ENCODE measurements around the gene P3H2. TPM values are rescaled to one million over a fixed set of nuclear protein-coding genes. Genes with fewer than 3 reads are reported as not detected.
"Not testable (repeated sequence)": the region's sequence is repeated elsewhere in the genome, so short reads cannot be mapped to it uniquely, and the experiment has no call there.

Gene P3H2
- total RNA-seq, 1 donor from 2014 or later: not detected

DNA sequence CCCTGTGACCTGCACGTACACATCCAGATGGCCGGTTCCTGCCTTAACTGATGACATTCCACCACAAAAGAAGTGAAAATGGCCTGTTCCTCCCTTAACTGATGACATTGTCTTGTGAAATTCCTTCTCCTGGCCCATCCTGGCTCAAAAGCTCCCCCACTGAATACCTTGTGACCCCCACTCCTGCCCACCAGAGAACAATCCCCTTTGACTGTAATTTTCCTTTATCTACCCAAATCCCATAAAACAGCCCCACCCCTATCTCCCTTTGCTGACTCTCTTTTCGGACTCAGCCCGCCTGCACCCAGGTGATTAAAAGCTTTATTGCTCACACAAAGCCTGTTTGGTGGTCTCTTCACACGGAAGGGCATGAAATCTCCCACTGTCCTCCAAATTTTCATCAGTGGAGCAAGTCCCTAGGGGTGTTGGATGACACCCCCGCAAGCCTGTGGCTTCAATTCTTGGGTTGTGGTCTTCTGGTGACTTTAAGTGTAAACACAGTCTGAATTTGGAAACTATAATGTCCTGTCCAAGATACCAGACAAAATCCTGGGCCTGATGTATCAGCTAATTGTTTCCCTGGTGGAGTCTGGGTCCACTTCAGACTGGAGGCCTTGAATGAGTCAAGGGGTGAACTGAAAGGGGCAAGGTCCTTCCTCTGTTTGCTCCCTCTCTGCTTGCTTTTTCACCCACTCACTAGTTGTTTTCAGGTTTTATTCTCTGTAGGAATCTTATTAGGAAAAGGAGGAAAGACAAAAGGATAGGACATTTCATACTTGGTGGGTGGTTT lies 29.3 kb upstream of the P3H2 start:
- H3K36me3 Mint-ChIP-seq (ENCODE audit: low read depth); H3K4me1 Mint-ChIP-seq (ENCODE audit: low read depth); H3K27ac Mint-ChIP-seq: not testable (repeated sequence)

DNA sequence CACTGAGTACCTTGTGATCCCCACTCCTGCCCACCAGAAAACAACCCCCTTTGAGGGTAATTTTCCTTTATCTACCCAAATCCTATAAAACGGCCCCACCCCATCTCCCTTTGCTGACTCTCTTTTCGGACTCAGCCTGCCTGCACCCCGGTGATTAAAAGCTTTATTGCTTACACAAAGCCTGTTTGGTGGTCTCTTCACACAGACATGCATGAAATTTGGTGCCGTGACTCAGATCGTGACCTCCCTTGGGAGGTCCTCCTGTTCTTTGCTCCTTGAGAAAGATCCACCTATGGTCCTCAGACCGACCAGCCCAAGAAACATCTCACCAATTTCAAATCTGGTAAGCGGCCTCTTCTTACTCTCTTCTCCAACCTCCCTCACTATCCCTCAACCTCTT lies 24.1 kb upstream of the P3H2 start:
- H3K9me3 Mint-ChIP-seq; H3K27ac Mint-ChIP-seq; H3K27me3 Mint-ChIP-seq (ENCODE audit: insufficient read depth); DNase-seq (ENCODE audit: low spot score); H3K4me1 Mint-ChIP-seq (ENCODE audit: low read depth); intact Hi-C loops (cut with micrococcal nuclease); H3K4me3 Mint-ChIP-seq; H3K36me3 Mint-ChIP-seq (ENCODE audit: low read depth): not testable (repeated sequence)

More for the DNA sequence above, 29.3 kb upstream of the P3H2 start:
- H3K9me3 Mint-ChIP-seq; H3K27me3 Mint-ChIP-seq (ENCODE audit: insufficient read depth); H3K4me3 Mint-ChIP-seq; intact Hi-C loops (cut with micrococcal nuclease); DNase-seq (ENCODE audit: low spot score): not testable (repeated sequence)

DNA sequence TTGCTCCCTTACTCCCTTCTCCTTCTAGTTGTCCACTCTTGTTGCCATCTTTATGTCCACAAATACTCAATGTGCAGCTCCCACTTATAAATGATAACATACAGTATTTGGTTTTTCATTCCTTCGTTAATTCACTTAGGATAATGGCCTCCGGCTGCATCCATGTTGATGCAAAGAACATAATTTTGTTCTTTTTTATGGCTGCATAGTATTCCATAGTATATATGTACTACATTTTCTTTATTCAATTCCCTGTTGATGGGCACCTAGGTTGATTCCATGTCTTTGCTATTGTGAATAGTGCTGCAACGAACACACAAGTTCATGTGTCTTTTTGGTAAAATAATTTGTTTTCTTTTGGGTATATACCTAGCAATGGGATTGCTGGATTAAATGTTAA lies 21.3 kb upstream of the P3H2 start:
- H3K4me1 Mint-ChIP-seq (ENCODE audit: low read depth): no peaks in the 10 kb centered on the region
- no peaks in the 10 kb centered on the region for H3K27me3 Mint-ChIP-seq (ENCODE audit: insufficient read depth)
- H3K4me3 Mint-ChIP-seq: no peak overlapping the region
- no peak overlapping the region for H3K27ac Mint-ChIP-seq
- H3K9me3 Mint-ChIP-seq: no peaks in the 10 kb centered on the region
- no peak for DNase-seq (ENCODE audit: low spot score)
- intact Hi-C loops (cut with micrococcal nuclease): no loop called here
- no peaks in the 10 kb centered on the region for H3K36me3 Mint-ChIP-seq (ENCODE audit: low read depth)

DNA sequence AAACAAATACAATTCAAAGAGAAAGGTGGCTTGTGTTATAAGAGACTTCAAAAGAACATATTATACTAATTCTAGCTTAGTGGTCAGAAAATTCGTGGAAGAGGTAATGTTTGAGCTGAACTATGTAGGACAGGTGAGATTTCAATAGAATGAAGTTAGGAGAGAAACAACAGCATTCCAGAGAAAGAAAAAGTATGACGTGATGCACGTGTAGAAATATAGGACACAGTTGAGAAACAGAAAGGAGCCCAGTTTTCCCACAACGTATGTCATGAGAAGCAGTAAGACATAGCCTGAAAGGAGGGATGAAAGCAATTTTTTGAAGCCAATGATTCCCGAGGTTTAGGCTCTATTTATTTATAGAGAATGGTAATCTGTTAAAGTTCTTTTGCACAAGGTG lies 18.7 kb upstream of the P3H2 start:
- H3K27ac Mint-ChIP-seq: no peak overlapping the region
- H3K9me3 Mint-ChIP-seq: no peaks in the 10 kb centered on the region
- no peak overlapping the region for H3K4me3 Mint-ChIP-seq
- no peak for DNase-seq (ENCODE audit: low spot score)
- H3K4me1 Mint-ChIP-seq (ENCODE audit: low read depth): no peaks in the 10 kb centered on the region
- intact Hi-C loops (cut with micrococcal nuclease): loop anchor here (10.0 kb wide), 1 partner anchor 185 kb away; the partner anchor contains the start of gene CLDN1
- H3K27me3 Mint-ChIP-seq (ENCODE audit: insufficient read depth): no peaks in the 10 kb centered on the region
- no peaks in the 10 kb centered on the region for H3K36me3 Mint-ChIP-seq (ENCODE audit: low read depth)

DNA sequence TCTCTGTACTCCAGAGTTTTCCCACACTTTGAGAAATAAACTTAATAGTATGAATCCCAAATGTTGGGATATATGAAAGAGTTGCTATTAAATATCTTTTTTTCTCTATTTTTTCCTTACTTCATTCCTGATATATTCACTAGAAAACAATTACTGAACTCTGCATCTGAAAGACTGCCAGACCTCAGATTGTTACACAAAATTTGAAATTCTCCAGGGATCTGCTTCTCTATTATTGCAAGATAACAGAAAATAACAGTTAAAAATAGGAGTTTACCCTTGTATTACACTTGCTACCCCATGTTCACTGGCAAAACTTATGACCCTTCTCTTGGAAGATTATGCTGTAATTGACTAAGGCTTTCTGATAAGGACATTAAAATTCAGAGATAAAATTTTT lies 11.7 kb upstream of the P3H2 start:
- Mint-ChIP-seq H3K27me3 (ENCODE audit: insufficient read depth) (peaks cover 14% of the 10 kb centered on the region), H3K27ac (no peak overlapping the region), H3K9me3 (no peaks in the 10 kb centered on the region), H3K4me3 (no peak overlapping the region), H3K36me3 (ENCODE audit: low read depth) (no peaks in the 10 kb centered on the region), H3K4me1 (ENCODE audit: low read depth) (no peaks in the 10 kb centered on the region)
- intact Hi-C loops (cut with micrococcal nuclease): loop anchor here (10.0 kb wide), 1 partner anchor 192 kb away; the partner anchor contains the start of gene CLDN1
- DNase-seq (ENCODE audit: low spot score): no peak

DNA sequence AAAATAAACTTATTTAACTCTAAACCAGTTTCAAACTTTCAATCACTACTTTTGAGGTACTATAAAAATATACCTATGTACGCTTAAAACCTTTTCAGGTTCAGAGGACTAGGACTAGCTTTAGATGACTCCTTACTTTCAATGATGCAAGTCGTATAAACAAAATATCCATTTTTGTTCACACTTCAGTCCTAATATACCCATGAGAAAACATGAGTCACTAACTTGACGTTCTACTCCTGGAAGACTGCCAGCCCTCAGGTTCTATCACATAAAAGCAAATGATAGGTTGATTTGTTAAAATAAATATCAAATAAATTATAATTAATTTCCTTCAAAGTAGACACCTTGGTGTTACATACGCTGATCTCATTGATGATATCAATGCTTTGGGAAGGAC lies 10.6 kb upstream of the P3H2 start:
- H3K36me3 Mint-ChIP-seq (ENCODE audit: low read depth): no peaks in the 10 kb centered on the region
- H3K9me3 Mint-ChIP-seq: no peaks in the 10 kb centered on the region
- no peak overlapping the region for H3K27ac Mint-ChIP-seq
- H3K4me1 Mint-ChIP-seq (ENCODE audit: low read depth): no peaks in the 10 kb centered on the region
- H3K4me3 Mint-ChIP-seq: no peak overlapping the region
- H3K27me3 Mint-ChIP-seq (ENCODE audit: insufficient read depth): peaks cover 14% of the 10 kb centered on the region
- no peak for DNase-seq (ENCODE audit: low spot score)
- intact Hi-C loops (cut with micrococcal nuclease): loop anchor here (10.0 kb wide), 1 partner anchor 193 kb away; the partner anchor contains the start of gene CLDN1

DNA sequence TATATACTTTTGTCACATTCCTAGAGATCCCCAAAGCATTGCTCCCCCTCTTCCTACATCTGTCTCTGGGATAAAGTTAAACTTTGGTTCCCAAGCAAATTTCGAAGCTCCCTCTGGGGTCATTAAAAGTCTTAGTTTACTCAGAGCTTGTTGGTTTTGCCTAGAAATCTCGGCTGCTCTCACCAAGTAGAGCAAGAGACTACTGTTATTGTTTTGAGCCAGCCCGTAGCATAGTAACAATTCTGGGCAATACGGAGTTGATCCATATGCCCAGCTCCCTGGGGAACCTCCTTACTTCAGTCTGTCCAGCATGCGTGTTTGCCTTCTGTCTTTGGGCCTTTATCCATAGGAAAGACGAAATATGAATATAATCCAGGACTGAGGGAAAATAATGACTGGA lies 10.0 kb upstream of the P3H2 start:
- no peaks in the 10 kb centered on the region for H3K9me3 Mint-ChIP-seq

DNA sequence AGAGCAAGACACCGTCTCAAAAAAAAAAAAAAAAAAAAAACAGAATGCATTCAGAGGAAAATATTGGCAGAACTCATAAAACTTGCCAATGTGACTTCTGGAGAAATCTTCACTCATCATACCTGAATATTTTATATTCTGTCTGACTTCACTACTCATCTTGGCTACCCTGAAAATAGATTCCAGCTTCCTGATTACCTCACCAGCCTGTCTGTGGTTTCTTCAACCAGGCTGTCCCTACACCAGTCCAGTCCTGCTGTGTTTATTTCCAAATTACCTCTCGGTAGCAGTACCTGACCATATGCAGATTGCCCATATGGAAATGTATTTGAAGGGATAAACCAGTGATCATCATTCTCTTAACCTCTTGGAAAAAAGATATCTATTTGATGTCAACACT lies 9.3 kb upstream of the P3H2 start:
- intact Hi-C loops (cut with micrococcal nuclease): loop anchor here (10.0 kb wide), 1 partner anchor 195 kb away; the partner anchor contains the start of gene CLDN1
- peaks cover 14% of the 10 kb centered on the region for H3K27me3 Mint-ChIP-seq (ENCODE audit: insufficient read depth)
- H3K4me3 Mint-ChIP-seq: no peak overlapping the region
- no peaks in the 10 kb centered on the region for H3K9me3 Mint-ChIP-seq
- H3K36me3 Mint-ChIP-seq (ENCODE audit: low read depth): no peaks in the 10 kb centered on the region
- no peak for DNase-seq (ENCODE audit: low spot score)
- H3K27ac Mint-ChIP-seq: no peak overlapping the region
- H3K4me1 Mint-ChIP-seq (ENCODE audit: low read depth): no peaks in the 10 kb centered on the region

More for the DNA sequence above, 10.0 kb upstream of the P3H2 start:
- H3K4me1 Mint-ChIP-seq (ENCODE audit: low read depth): no peaks in the 10 kb centered on the region
- intact Hi-C loops (cut with micrococcal nuclease): loop anchor here (10.0 kb wide), 1 partner anchor 194 kb away; the partner anchor contains the start of gene CLDN1
- H3K4me3 Mint-ChIP-seq: no peak overlapping the region
- H3K27me3 Mint-ChIP-seq (ENCODE audit: insufficient read depth): peaks cover 14% of the 10 kb centered on the region
- DNase-seq (ENCODE audit: low spot score): no peak
- H3K27ac Mint-ChIP-seq: no peak overlapping the region
- H3K36me3 Mint-ChIP-seq (ENCODE audit: low read depth): no peaks in the 10 kb centered on the region

DNA sequence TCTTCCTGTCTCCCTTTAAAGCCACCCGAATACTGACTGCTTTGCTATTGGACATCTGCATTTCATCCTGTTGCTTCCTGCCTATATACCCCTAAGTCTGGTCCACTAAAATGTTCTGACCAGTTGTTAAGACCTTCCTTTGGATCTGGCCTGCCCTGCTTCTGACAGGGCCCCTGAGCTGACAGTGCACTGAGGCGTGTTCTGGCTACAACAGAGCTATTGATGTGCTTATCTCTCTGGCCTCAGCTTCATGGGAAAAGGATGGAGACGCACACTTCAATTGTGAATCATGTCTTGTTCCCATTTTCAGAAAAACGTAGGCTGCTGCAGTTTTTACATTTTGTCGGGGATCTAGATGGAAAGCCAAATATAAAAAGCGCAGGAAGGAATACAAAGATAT lies 7.1 kb upstream of the P3H2 start:
- intact Hi-C loops (cut with micrococcal nuclease): no loop called here
- H3K4me3 Mint-ChIP-seq: no peak overlapping the region
- no peaks in the 10 kb centered on the region for H3K9me3 Mint-ChIP-seq

DNA sequence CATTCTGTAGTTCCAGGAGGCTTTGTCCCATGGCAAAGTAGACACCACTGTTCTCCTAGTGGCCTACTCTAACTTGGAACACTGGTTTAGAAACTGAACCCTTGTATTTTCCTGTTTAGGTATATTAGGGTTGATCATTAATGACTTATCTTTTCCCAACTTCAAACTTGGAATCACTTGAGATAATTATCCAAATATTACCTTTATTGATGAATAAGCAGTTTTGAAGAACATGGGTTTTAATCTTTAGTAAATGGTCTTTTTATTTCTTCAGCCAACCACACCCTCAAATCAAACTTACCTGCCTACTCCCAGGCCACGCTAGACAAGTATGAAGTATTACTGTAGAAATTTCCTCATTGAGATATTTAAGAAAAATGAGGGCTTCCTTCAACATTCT lies 6.5 kb upstream of the P3H2 start:
- Mint-ChIP-seq H3K36me3 (ENCODE audit: low read depth) (no peaks in the 10 kb centered on the region), H3K27me3 (ENCODE audit: insufficient read depth) (peaks cover 13% of the 10 kb centered on the region), H3K27ac (no peak overlapping the region), H3K9me3 (no peaks in the 10 kb centered on the region), H3K4me1 (ENCODE audit: low read depth) (no peaks in the 10 kb centered on the region), H3K4me3 (no peak overlapping the region)
- DNase-seq (ENCODE audit: low spot score): no peak
- intact Hi-C loops (cut with micrococcal nuclease): no loop called here

More for the DNA sequence above, 7.1 kb upstream of the P3H2 start:
- no peaks in the 10 kb centered on the region for H3K36me3 Mint-ChIP-seq (ENCODE audit: low read depth)
- no peaks in the 10 kb centered on the region for H3K4me1 Mint-ChIP-seq (ENCODE audit: low read depth)
- H3K27ac Mint-ChIP-seq: no peak overlapping the region
- no peak for DNase-seq (ENCODE audit: low spot score)
- peaks cover 14% of the 10 kb centered on the region for H3K27me3 Mint-ChIP-seq (ENCODE audit: insufficient read depth)

DNA sequence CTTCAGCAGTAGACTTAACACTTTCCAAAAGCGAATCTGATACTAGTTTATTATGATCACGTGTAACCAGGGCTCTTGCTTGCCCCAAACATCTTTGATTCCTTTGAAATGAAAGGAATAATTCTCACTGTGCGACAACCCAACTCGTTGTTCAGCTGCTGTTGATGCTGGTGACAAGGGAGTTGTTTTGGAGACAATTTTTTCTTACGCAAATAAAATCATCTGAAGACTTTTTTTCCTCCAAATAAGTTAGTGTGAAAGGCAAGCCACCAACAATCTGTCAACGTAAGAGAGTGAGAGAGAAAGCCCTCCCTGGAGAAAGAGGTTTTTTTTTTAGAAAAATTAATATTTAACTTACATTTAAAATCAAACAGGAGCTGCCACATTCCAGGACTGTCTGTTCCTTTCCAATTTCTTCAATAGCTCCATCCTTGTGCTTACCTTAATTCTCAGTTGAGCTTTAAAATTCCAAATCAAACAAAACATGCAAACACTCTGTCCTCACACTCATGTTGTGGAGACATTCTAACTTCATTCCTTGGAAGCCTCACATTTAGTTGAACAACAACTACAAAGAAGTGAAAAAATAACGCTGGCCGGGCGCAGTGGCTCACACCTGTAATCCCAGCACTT lies 4.9 kb upstream of the P3H2 start:
- no peak for DNase-seq (ENCODE audit: low spot score)
- Mint-ChIP-seq H3K36me3 (ENCODE audit: low read depth) (no peaks in the 10 kb centered on the region), H3K4me3 (no peak overlapping the region), H3K9me3 (no peaks in the 10 kb centered on the region), H3K27me3 (ENCODE audit: insufficient read depth) (peaks cover 16% of the 10 kb centered on the region), H3K4me1 (ENCODE audit: low read depth) (no peaks in the 10 kb centered on the region), H3K27ac (no peak overlapping the region)
- intact Hi-C loops (cut with micrococcal nuclease): no loop called here

DNA sequence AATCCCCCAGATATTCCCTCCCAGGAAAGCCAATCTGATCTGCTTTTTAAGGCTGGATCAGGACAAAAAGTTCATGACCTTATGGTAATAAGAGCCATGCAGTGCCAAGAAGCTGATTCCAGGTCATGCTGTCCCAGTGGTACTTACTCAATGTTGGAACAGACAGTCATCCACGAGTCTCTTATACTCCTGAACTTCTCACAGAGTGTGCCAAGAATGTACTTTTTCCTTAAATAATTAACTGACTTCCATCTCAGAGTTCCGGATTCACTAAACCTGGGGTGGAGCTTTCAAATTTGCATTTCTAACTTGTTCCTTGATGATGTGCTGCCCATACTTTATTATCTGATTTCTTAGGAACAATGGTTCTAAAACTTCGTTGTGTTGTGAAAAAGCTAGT lies 3.4 kb upstream of the P3H2 start:
- Mint-ChIP-seq H3K4me1 (ENCODE audit: low read depth) (peaks cover 5% of the 10 kb centered on the region), H3K36me3 (ENCODE audit: low read depth) (no peaks in the 10 kb centered on the region), H3K27me3 (ENCODE audit: insufficient read depth) (peaks cover 27% of the 10 kb centered on the region), H3K9me3 (no peaks in the 10 kb centered on the region), H3K27ac (no peak overlapping the region), H3K4me3 (no peak overlapping the region)
- no peak for DNase-seq (ENCODE audit: low spot score)
- intact Hi-C loops (cut with micrococcal nuclease): no loop called here

DNA sequence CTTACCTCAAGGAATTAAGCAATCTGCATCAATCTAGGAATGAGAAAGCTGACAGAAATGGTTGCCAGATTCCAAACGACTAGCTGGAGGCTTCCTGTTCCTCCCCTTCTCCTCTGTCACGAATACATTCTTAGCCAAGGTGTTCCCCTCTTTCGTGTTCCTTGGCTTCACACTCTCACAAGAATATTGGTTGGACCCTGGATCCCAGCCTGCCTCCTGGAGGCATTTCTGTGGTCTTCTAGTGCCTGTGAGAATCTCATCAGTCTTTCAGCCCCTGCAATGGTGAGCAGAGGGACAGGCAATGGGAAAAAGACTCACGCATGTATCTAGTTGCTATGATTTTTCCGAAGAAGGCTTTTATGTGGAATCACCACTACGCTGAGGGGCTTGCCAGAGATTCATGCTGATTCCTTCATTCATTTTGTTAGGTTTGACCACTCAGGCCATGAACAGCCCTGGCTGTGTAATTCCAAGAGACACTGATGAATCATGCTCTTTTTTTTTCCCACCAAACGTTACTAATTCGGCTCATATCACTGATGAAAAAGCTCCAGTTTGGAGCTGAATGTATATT lies 1.6 kb upstream of the P3H2 start:
- H3K27me3 Mint-ChIP-seq (ENCODE audit: insufficient read depth): peaks cover 43% of the 10 kb centered on the region

More for the DNA sequence above, 1.6 kb upstream of the P3H2 start:
- Mint-ChIP-seq H3K9me3 (no peaks in the 10 kb centered on the region), H3K4me1 (ENCODE audit: low read depth) (peaks cover 5% of the 10 kb centered on the region), H3K4me3 (no peak overlapping the region), H3K27ac (no peak overlapping the region), H3K36me3 (ENCODE audit: low read depth) (no peaks in the 10 kb centered on the region)
- intact Hi-C loops (cut with micrococcal nuclease): no loop called here
- no peak for DNase-seq (ENCODE audit: low spot score)
